Fibroblast of the aortic adventitia (primary cell): ENCODE data around the gene NALCN. TPM values are rescaled to one million over a fixed set of nuclear protein-coding genes. Genes with fewer than 3 reads are reported as not detected.

Source experiments
- DNase-seq: peaks from one replicate; pipeline ENCODE4 v3.0.0-alpha.2; 2010; ENCODE audit warnings: low read depth
- H3K4me3 ChIP-seq: 2 replicates; pipeline ENCODE4 v1.5.1; 2011; ENCODE audit warnings: low read depth, mild to moderate bottlenecking, control low read depth, low read length, moderate library complexity
- CTCF ChIP-seq: IDR thresholded peaks from 2 replicates; pipeline ENCODE4 v1.5.1; 2011; ENCODE audit warnings: mild to moderate bottlenecking, low read length, control low read depth, inconsistent platforms; ENCODE audit not compliant: insufficient read depth
- total RNA-seq: library from RNA; depleted of rRNA; stranded (reverse); fragments of >200 nt; gene quantifications from 2 replicates; pipeline ENCODE4 v1.2.3, GENCODE V29; 2012; ENCODE audit warnings: low replicate concordance

Gene NALCN
- total RNA-seq, 1 donor: 3.1 TPM

- TF ChIP-seq CTCF: no peak
- no peak overlapping the region for H3K4me3 ChIP-seq
- no peak for DNase-seq
Observed at GRCh38 chr13:101120007-101120406, 296.3 kb downstream of the NALCN start.

- DNase-seq: no peak
- H3K4me3 ChIP-seq: no peak overlapping the region
- TF ChIP-seq CTCF: no peak
Observed at GRCh38 chr13:101116826-101117225, 299.5 kb downstream of the NALCN start.

- no peak for TF ChIP-seq CTCF
- DNase-seq: no peak
- no peak overlapping the region for H3K4me3 ChIP-seq
Observed at GRCh38 chr13:101116341-101116740, 300.0 kb downstream of the NALCN start.

- H3K4me3 ChIP-seq: no peak overlapping the region
- TF ChIP-seq CTCF: peak; percentile 39
- DNase-seq: peak; percentile 17
Observed at GRCh38 chr13:101115762-101116171, 300.5 kb downstream of the NALCN start.

GRCh38 chr13:101111894-101112293, 304.4 kb downstream of the NALCN start:
- no peak for DNase-seq
- TF ChIP-seq CTCF: no peak
- H3K4me3 ChIP-seq: no peak overlapping the region

GRCh38 chr13:101109005-101109404, 307.3 kb downstream of the NALCN start:
- no peak overlapping the region for H3K4me3 ChIP-seq
- no peak for TF ChIP-seq CTCF
- DNase-seq: no peak

GRCh38 chr13:101098873-101099272, 317.4 kb downstream of the NALCN start:
- H3K4me3 ChIP-seq: no peak overlapping the region
- no peak for TF ChIP-seq CTCF
- no peak for DNase-seq
